ENCODE data around the gene PP2D1. TPM values are rescaled to one million over a fixed set of nuclear protein-coding genes. Genes with fewer than 3 reads are reported as not detected.

Gene PP2D1
- total and polyA plus RNA-seq, 9 of the 15 experiments (the other 6 are each of a cell fraction or from before 2014, with no cell fraction given), result 0.07 to 0.10 TPM; not detected in 7

- 0 out of 2 replicates have a peak, but pooled peaks have one; percentile 8 for TF ChIP-seq KLF16 (IDR thresholded peaks at IDR 0.05)
- no peak for TF ChIP-seq HCFC1 (IDR thresholded peaks at IDR 0.05; ENCODE audit: low read depth, low read length)
- TF ChIP-seq CXXC5 (CRISPR knock-in tag; IDR thresholded peaks at IDR 0.05), result peak; percentile 46
- TF ChIP-seq TRIM24 (IDR thresholded peaks at IDR 0.05), result 0 out of 4 replicates have a peak, but pooled peaks of 1 of the 2 experiments have one; percentile 7
- peak; percentile 62 for TF ChIP-seq HDGF (IDR thresholded peaks at IDR 0.05)
- 0 out of 2 replicates have a peak, but pooled peaks have one; percentile 5 for TF ChIP-seq MTA2 (IDR thresholded peaks at IDR 0.05; ENCODE audit: low read depth)
- no peak for TF ChIP-seq LCOR (CRISPR knock-in tag; IDR thresholded peaks at IDR 0.05)
- TF ChIP-seq, protein P1, sequence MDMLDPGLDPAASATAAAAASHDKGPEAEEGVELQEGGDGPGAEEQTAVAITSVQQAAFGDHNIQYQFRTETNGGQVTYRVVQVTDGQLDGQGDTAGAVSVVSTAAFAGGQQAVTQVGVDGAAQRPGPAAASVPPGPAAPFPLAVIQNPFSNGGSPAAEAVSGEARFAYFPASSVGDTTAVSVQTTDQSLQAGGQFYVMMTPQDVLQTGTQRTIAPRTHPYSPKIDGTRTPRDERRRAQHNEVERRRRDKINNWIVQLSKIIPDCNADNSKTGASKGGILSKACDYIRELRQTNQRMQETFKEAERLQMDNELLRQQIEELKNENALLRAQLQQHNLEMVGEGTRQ (CRISPR knock-in tag; IDR thresholded peaks at IDR 0.05), result no peak
- no peak for TF ChIP-seq RFX5 (IDR thresholded peaks at IDR 0.05; ENCODE audit: low read depth, low read length)
- 0 out of 2 replicates have a peak, but pooled peaks have one; percentile 54 for TF ChIP-seq DMBX1 (CRISPR knock-in tag; IDR thresholded peaks at IDR 0.05; ENCODE audit: borderline replicate concordance)
- TF ChIP-seq NBN (IDR thresholded peaks at IDR 0.05; ENCODE audit: low read depth), result 0 out of 2 replicates have a peak, but pooled peaks have one; percentile 21
- no peak for TF ChIP-seq NR2C1 (IDR thresholded peaks at IDR 0.05)
- TF ChIP-seq NR2C1 (tag; IDR thresholded peaks at IDR 0.05), result 0 out of 2 replicates have a peak, but pooled peaks have one; percentile 8
- no peak for TF ChIP-seq ZNF174 (CRISPR knock-in tag; IDR thresholded peaks at IDR 0.05)
- peak; percentile 69 for TF ChIP-seq SMAD4 (CRISPR knock-in tag; conservative IDR thresholded peaks at IDR 0.05)
Observed at GRCh38 chr3:20023623-20024405, 11.8 kb upstream of the PP2D1 start (continued).

Measured in K562 (cell line).